SK-N-SH (cell line): ENCODE results near the gene SLC5A1.

Experiments used
- CTCF ChIP-seq: fragments of 200-600 bp; sonication (generic); IDR thresholded peaks from 2 replicates; pipeline ENCODE4 v1.6.1; 2017; ENCODE audit warnings: antibody characterized with exemption, mild to moderate bottlenecking, moderate library complexity
- MXI1 ChIP-seq: IDR thresholded peaks from 2 replicates; pipeline ENCODE4 v1.6.1; 2012; ENCODE audit warnings: mild to moderate bottlenecking, low read depth, low read length, improper control_type of control experiment
- NFIC ChIP-seq: IDR thresholded peaks from 2 replicates; pipeline ENCODE4 v1.4.0; 2012; ENCODE audit warnings: borderline replicate concordance
- PBX3 ChIP-seq: IDR thresholded peaks from 2 replicates; pipeline ENCODE4; 2012
- POLR2AphosphoS5 ChIP-seq: IDR thresholded peaks from 2 replicates; pipeline ENCODE4 v1.6.1; 2012; ENCODE audit warnings: low read depth, low read length
- RAD21 ChIP-seq: IDR thresholded peaks from 2 replicates; pipeline ENCODE4 v1.6.1; 2012; ENCODE audit warnings: mild to moderate bottlenecking, low read length
- REST ChIP-seq: IDR thresholded peaks from 2 replicates; pipeline ENCODE4 v1.6.1; 2012; ENCODE audit warnings: mild to moderate bottlenecking, low read depth, low read length, moderate library complexity
- TAF1 ChIP-seq: IDR thresholded peaks from 2 replicates; pipeline ENCODE4 v1.6.1; 2012; ENCODE audit warnings: low read depth, mild to moderate bottlenecking, low read length, moderate library complexity, borderline replicate concordance
- TCF12 ChIP-seq: IDR thresholded peaks from 2 replicates; pipeline ENCODE4 v1.4.0; 2012
- USF1 ChIP-seq: IDR thresholded peaks from 2 replicates; pipeline ENCODE4 v1.4.0; 2012; ENCODE audit warnings: low read depth, borderline replicate concordance
- USF2 ChIP-seq: fragments of 150-350 bp; IDR thresholded peaks from 2 replicates; pipeline ENCODE4 v1.6.1; 2017; ENCODE audit warnings: antibody characterized with exemption, low read length, low read depth, borderline replicate concordance
- YY1 ChIP-seq: IDR thresholded peaks from 2 replicates; pipeline ENCODE4 v1.4.0; 2012; ENCODE audit warnings: low read depth, mild to moderate bottlenecking

- TF ChIP-seq USF2 (no peak), TAF1 (no peak), MXI1 (no peak), POLR2AphosphoS5 (no peak), CTCF (peak; percentile 55), RAD21 (peak; percentile 74), TCF12 (no peak), REST (no peak), PBX3 (no peak), YY1 (no peak), NFIC (no peak), USF1 (no peak)
Measured at GRCh38 chr22:32103658-32104315, 60.7 kb downstream of the SLC5A1 start.
